B cell (primary cell): ENCODE data around the gene TRIM44. TPM values are rescaled to one million over a fixed set of nuclear protein-coding genes. Genes with fewer than 3 reads are reported as not detected.

Experiments
- ATAC-seq: fragments of 200-7000 bp; cut with Tn5 transposase; one replicate; pipeline ENCODE4 v1.10.0; 2021; ENCODE audit warnings: low read depth, mild to moderate bottlenecking, moderate number of reproducible peaks, moderate library complexity
- CTCF ChIA-PET: fragments of 350-600 bp; sonication (Branson Sonifier 250); formaldehyde crosslinking; loops from one replicate; lab custom pipeline; 2021; ENCODE audit warnings: antibody characterized with exemption, inconsistent platforms; lab: Charles Lee
- POLR2A ChIA-PET: fragments of 350-600 bp; sonication (Branson Sonifier 250); formaldehyde crosslinking; loops from one replicate; lab custom pipeline; 2021; ENCODE audit warnings: antibody characterized with exemption; lab: Charles Lee
- DNase-seq: peaks from one replicate; pipeline ENCODE4 v3.0.0; 2013
- H2AFZ ChIP-seq: 2 replicates; pipeline ENCODE4 v1.6.1; 2012; ENCODE audit warnings: mild to moderate bottlenecking, low read depth, low read length; ENCODE audit not compliant: insufficient read depth, poor library complexity, severe bottlenecking
- H3K27ac ChIP-seq, 2 donors: 1 replicate in 1 of 2; 2 replicates in 1 of 2; pipeline ENCODE4 v1.5.1; 2012 to 2013; ENCODE audit warnings: low read length in 2 of 2, mild to moderate bottlenecking in 2 of 2, moderate library complexity in 1 of 2
- H3K27me3 ChIP-seq, 4 experiments: fragments of 200-600 bp in 1 of 4; sonication (generic) in 1 of 4; replicated peaks in 1 of 4; 1 replicate in 2 of 4; 2 replicates in 2 of 4; pipeline versions ENCODE4 v1.6.1 to v1.7.0; 2013 to 2016; ENCODE audit warnings: low read length in 3 of 4, mild to moderate bottlenecking in 2 of 4, mixed read lengths in 1 of 4, moderate library complexity in 1 of 4; ENCODE audit not compliant: insufficient read depth in 4 of 4, control insufficient read depth in 3 of 4; ENCODE audit errors: control extremely low read depth in 1 of 4
- H3K36me3 ChIP-seq, 2 experiments: replicated peaks in 1 of 2; 1 replicate in 1 of 2; 2 replicates in 1 of 2; pipeline versions ENCODE4 v1.6.1 to v1.7.1; 2013; ENCODE audit warnings: low read length in 1 of 2; ENCODE audit not compliant: insufficient read depth in 2 of 2, control insufficient read depth in 1 of 2; ENCODE audit errors: control extremely low read depth in 1 of 2, extremely low read depth in 1 of 2
- H3K4me1 ChIP-seq, 2 donors: fragments of 200-600 bp in 1 of 2; sonication (generic) in 1 of 2; 1 replicate in 1 of 2; 2 replicates in 1 of 2; pipeline versions ENCODE4 v1.5.1 to v1.6.1; 2013 to 2017; ENCODE audit warnings: low read length in 2 of 2; ENCODE audit not compliant: control insufficient read depth in 2 of 2, insufficient read depth in 2 of 2
- H3K4me2 ChIP-seq: replicated peaks from 2 replicates; pipeline ENCODE3; 2012; ENCODE audit warnings: mild to moderate bottlenecking, low read depth, low read length; ENCODE audit not compliant: poor library complexity, severe bottlenecking
- H3K4me3 ChIP-seq, 5 experiments: fragments of 200-600 bp in 1 of 5; sonication (generic) in 1 of 5; 1 replicate in 3 of 5; 2 replicates in 2 of 5; pipeline versions ENCODE4 v1.5.1 to v1.7.0; 2011 to 2016; ENCODE audit warnings: low read length in 4 of 5, mild to moderate bottlenecking in 4 of 5, low read depth in 2 of 5, control low read depth in 1 of 5, moderate library complexity in 1 of 5; ENCODE audit not compliant: insufficient read depth in 1 of 5; ENCODE audit errors: control extremely low read depth in 1 of 5, extremely low read depth in 1 of 5
- H3K79me2 ChIP-seq: fragments of 200-600 bp; sonication (generic); one replicate; pipeline ENCODE4 v1.6.0; 2016; ENCODE audit warnings: low read length; ENCODE audit not compliant: control insufficient read depth, insufficient read depth
- H3K9ac ChIP-seq: fragments of 200-600 bp; sonication (generic); 2 replicates; pipeline ENCODE4 v1.6.1; 2017; ENCODE audit warnings: mild to moderate bottlenecking, low read length, moderate library complexity
- H3K9me3 ChIP-seq, 3 donors: one replicate each; pipeline versions ENCODE4 v1.6.1 to v1.7.1; 2013; ENCODE audit warnings: low read length in 2 of 3; ENCODE audit not compliant: control insufficient read depth in 2 of 3, insufficient read depth in 1 of 3; ENCODE audit errors: control extremely low read depth in 1 of 3
- H4K20me1 ChIP-seq: 2 replicates; pipeline ENCODE4 v1.6.0; 2012; ENCODE audit warnings: mild to moderate bottlenecking, low read length; ENCODE audit not compliant: insufficient read depth, control insufficient read depth, poor library complexity, severe bottlenecking
- H3K27ac Mint-ChIP-seq: one replicate; pipeline ENCODE4 v1.8.0; 2021; ENCODE audit warnings: mixed read lengths
- H3K27me3 Mint-ChIP-seq: one replicate; pipeline ENCODE4 v1.8.0; 2021; ENCODE audit warnings: mixed read lengths
- H3K4me1 Mint-ChIP-seq: one replicate; pipeline ENCODE4 v1.8.0; 2021; ENCODE audit warnings: mixed read lengths
- H3K4me3 Mint-ChIP-seq: one replicate; pipeline ENCODE4 v1.8.0; 2021; ENCODE audit warnings: mixed read lengths
- H3K9me3 Mint-ChIP-seq: one replicate; pipeline ENCODE4 v1.8.0; 2022; ENCODE audit warnings: mixed read lengths; ENCODE audit not compliant: insufficient read depth
- EZH2 ChIP-seq: IDR thresholded peaks from 2 replicates; pipeline ENCODE4 v1.6.1; 2012; ENCODE audit warnings: borderline replicate concordance, low read depth, mild to moderate bottlenecking, moderate library complexity, low read length; ENCODE audit not compliant: insufficient read depth, poor library complexity, severe bottlenecking
- WGBS: methylation state at CpG from one replicate; pipeline ENCODE4 v1.1.5; 2013; ENCODE audit warnings: missing lambda C conversion rate; ENCODE audit not compliant: insufficient coverage; 5-methylcytosine and 5-hydroxymethylcytosine counted together
- intact Hi-C: fragments of 100-400 bp; cut with micrococcal nuclease; formaldehyde crosslinking; loops from one replicate; pipeline ENCODE4 v1.10.0; 2022
- polyA plus RNA-seq: library from polyadenylated mRNA; depleted of rRNA; stranded (reverse); fragments of >200 nt; gene quantifications from 2 replicates; pipeline ENCODE4 v1.2.3, GENCODE V29; 2012
- total RNA-seq, 2 donors: library from RNA; stranded (reverse); fragments of 120-200 nt in 1 of 2; gene quantifications; 1 replicate in 1 of 2; 2 replicates in 1 of 2; pipeline versions ENCODE4 v1.2.3 to v1.2.4, GENCODE V29; 2013 to 2022
- TF ChIP-seq, protein P1 (sequence below): fragments of 200-600 bp; IDR thresholded peaks from one replicate; pipeline ENCODE4 v1.8.0; 2022; ENCODE audit warnings: antibody characterized with exemption, mild to moderate bottlenecking

Gene TRIM44
- total and polyA plus RNA-seq, 2 donors (not counting 1 experiment from before 2014, with no cell fraction given), result 39.1 to 71.1 TPM

DNA sequence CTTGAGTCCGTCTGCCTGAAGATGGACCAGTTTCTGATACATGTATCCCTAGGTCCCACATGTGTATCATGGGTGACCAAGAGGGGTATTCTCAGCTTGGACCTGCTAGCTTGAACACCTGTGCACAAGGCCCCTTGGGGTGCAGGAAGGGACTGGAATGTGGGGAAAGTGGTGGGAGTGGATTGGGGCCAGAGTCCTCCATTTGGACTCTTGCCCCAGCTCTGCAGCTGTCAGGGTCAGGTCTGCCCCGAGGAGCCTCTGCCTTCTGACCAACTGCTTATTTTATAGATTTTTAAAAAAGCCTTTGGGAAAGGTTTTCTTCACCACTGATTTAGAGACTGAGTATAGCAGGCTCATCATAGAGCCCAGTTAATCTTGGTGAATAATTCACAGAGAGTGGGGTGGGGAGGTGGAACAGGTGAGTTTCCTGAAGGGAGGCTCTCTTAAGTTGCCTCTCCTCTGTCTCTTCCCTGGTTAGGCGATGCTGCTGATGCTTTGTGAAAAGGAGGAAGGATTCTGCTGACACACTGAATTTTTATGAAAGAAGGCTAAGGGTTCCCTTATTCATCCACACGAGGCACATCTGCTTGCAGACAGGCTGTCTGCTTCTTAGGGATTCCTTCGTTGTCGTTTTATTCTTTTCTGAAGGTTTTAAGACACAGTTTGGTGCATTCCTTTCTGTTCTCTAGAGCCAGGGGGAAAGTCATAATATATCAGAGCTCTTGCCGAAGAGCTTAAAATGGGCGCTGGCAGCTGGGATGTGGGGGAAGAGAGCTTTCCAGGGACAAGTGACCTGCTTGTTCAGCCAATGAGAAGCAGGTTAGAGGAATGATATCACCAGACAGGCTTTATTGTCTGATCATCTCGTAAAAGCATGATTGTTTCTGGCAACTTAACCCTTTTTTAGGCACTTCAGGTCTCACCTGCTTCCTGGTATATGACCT is 19.9 kb downstream of the TRIM44 start:
- no peaks in the 10 kb centered on the region for H3K9me3 Mint-ChIP-seq
- no peak for DNase-seq
- H3K36me3 ChIP-seq, result peaks cover 0 to 19% of the 10 kb centered on the region in 2 experiments
- no peaks in the 10 kb centered on the region for H3K27me3 ChIP-seq
- peaks cover 65% of the 10 kb centered on the region for H3K4me1 Mint-ChIP-seq
- WGBS, result 78% methylated on average over 4 of the region's 9 CpGs
- H2AFZ ChIP-seq, result no peak overlapping the region
- TF ChIP-seq, protein P1, sequence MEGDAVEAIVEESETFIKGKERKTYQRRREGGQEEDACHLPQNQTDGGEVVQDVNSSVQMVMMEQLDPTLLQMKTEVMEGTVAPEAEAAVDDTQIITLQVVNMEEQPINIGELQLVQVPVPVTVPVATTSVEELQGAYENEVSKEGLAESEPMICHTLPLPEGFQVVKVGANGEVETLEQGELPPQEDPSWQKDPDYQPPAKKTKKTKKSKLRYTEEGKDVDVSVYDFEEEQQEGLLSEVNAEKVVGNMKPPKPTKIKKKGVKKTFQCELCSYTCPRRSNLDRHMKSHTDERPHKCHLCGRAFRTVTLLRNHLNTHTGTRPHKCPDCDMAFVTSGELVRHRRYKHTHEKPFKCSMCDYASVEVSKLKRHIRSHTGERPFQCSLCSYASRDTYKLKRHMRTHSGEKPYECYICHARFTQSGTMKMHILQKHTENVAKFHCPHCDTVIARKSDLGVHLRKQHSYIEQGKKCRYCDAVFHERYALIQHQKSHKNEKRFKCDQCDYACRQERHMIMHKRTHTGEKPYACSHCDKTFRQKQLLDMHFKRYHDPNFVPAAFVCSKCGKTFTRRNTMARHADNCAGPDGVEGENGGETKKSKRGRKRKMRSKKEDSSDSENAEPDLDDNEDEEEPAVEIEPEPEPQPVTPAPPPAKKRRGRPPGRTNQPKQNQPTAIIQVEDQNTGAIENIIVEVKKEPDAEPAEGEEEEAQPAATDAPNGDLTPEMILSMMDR, result no peak
- no peak for TF ChIP-seq EZH2
- CTCF ChIA-PET, result no interaction called here
- ATAC-seq, result no peak
- peak overlapping the region; percentile 42 for H3K27ac Mint-ChIP-seq
- peak overlapping the region; percentile 27 for H3K4me2 ChIP-seq
- H3K4me3 ChIP-seq, result no peak overlapping the region
- no peak overlapping the region for H3K9ac ChIP-seq
- H3K9me3 ChIP-seq, result no peaks in the 10 kb centered on the region
- peaks cover 86% of the 10 kb centered on the region for H3K79me2 ChIP-seq
- H3K27ac ChIP-seq, result peak overlapping the region in 1 of 2 donors; percentile 1
- peaks cover 52% of the 10 kb centered on the region for H4K20me1 ChIP-seq
- intact Hi-C loops, result no loop called here
- no peaks in the 10 kb centered on the region for H3K27me3 Mint-ChIP-seq
- POLR2A ChIA-PET, result no interaction called here
- H3K4me3 Mint-ChIP-seq, result no peak overlapping the region
- H3K4me1 ChIP-seq, result peaks cover 20 to 46% of the 10 kb centered on the region in 2 donors
